Activated CD4-positive, alpha-beta T cell treated with anti-CD3 and anti-CD28 coated beads, Interleukin-2, amount 50 U/mL, for 48 hours (primary cell): ENCODE results near the gene GAB4.
"Not testable (repeated sequence)": the region's sequence is repeated elsewhere in the genome, so short reads cannot be mapped to it uniquely, and the experiment has no call there.

Experiments used
- DNase-seq, 2 experiments: peaks; one replicate each; pipeline ENCODE4 v3.0.0-alpha.2; 2020

Gene GAB4

GRCh38 chr22:17007852-17008731 is at the start of gene GAB4:
TSS of gene GAB4 (minus strand) at chr22:17008222. CDS start at chr22:17008114, 108 bp downstream.
- no peak for DNase-seq

DNA sequence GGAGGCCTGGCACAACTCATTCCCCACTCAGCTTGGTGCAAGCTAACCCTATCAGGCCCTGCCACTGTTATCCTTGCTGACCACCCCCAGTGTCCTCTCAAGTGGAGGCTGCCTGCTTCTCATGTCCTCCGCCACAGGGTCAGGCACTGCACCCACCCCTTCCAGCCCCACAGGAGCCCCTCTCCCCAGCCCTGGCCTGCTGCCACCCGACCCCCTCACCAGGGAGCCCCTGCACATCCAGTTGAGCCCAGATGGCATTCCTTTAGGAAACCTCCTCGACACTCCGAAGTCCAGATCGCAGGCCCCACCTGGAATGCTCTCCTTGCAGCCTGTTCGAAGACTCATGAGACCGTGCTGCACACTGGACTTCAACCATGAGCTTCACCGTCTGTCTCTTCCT is 48.8 kb upstream of the GAB4 start:
- no peak for DNase-seq

- DNase-seq: no peak
Measured at GRCh38 chr22:17056058-17056457, 48.0 kb upstream of the GAB4 start.

- DNase-seq: no peak
Measured at GRCh38 chr22:17047656-17048055, 39.6 kb upstream of the GAB4 start.

DNA sequence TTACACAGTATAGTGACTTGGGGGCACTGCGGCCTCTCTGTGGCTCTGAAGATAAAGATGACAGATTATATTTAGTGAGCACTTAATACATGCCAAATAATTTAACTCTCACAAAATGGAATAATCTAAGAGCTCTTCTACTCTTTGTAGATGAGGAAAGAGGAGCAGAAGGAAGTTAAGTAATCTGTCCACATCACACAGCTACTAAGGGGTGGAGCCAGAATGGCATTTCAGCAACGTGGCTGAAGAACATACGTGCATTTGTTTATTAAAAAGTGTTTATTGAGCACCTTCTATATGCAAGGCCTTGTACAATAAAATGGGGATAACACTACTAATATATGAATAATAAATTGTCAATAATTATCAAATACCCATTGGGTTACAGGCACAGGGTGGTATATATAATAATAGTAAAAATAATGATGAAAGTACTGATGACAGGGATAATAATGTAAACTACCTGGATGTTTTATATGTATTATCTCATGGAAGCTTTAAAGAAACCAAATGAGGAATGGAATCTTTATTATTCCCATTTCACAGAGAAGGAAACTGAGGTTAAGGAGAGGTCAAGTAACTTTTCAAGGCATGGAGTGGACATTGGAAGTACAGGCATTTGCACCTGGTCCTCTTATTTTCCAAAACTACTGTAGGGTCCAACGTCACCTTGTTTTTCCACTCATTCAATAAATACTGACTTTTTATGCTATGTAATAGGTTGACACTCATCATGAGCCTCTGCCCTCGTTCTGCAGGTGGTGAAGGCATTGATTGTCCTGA is 38.7 kb upstream of the GAB4 start:
- DNase-seq: no peak

DNA sequence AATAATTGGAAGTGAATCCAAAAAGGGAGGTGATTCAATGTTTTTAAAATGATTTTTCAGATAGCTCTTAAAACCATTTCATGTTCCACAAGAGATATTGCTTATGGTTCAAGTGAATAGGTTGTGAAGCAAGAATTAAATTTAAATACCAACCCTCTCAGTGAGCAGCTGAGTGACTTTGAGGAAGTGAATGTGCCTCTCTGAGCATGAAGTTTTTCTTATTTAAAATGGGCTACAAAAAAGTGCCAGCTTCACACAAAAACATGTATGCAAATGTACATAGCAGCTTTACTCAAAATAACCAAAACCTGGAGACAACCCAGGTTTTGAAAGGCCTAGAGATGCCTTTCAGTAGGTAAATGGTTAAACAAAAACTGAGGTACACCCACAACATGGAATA is 35.5 kb upstream of the GAB4 start:
- DNase-seq: no peak

GRCh38 chr22:17036842-17037711 is 29.1 kb upstream of the GAB4 start:
- DNase-seq: not testable (repeated sequence)

DNA sequence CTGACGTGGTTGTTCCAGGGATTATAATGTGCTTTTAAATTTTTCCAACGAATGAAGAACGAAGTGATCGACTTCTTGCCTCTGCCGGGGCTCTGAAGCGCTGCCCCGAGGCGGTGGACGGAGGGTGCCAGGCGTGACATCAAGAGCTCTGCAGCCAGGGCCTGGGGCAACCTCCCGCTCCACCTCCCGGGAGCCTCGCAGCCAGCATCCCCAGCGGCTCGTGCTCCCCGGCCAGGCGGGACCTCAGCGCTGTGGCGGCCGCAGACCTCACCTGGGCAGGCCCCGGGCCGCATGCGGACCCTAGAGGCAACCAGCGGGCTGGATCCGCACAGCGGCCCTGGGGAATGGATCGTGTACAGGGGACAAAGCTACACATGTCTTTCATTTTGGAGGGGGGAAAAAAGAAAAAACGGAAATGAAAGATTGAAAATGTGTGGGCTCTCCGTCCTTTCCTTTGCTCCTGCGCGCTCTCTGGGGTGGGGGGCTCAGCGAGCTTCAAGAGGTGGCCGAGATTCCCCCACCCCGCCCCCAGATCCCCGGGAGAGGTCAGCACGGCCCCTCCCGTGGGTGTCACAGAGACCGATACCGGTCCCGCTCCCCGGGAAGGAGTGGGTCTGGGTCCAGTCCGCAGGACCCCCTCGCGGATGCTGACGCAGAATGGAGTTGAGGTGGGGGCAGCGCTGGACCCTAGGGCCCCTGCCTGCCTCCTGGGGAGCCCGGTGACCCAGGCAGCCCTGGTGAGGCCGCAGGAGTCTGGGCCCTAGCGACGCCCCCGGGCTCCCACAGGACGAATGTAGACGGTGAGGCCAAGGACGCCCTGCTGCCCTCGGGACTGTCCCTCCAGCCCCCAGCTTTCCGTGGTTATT is 28.2 kb upstream of the GAB4 start:
- not testable (repeated sequence) for DNase-seq

- no peak for DNase-seq
Measured at GRCh38 chr22:17035246-17035645, 27.2 kb upstream of the GAB4 start.

DNA sequence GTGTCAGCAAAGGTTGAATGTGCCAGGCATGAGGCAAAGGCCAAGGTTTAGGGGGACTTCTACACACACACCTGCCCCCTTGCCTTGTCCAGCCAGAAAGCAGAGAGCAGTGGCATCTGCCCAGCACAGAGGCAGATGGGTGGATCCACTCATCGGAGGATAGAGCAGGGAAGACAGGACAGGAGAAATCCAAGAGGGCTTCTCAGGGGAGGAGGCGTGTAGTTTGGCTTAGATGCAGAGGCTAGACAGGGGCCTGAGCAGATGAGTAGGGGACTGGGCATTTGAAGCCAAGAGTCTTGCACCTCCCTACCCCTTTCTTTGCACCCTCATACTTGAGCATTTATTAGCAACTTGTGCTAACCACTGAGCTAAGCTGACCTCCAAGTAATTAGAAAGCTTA is 26.5 kb upstream of the GAB4 start:
- not testable (repeated sequence) for DNase-seq

GRCh38 chr22:17032277-17032676 is 24.3 kb upstream of the GAB4 start:
- DNase-seq: not testable (repeated sequence)

DNA sequence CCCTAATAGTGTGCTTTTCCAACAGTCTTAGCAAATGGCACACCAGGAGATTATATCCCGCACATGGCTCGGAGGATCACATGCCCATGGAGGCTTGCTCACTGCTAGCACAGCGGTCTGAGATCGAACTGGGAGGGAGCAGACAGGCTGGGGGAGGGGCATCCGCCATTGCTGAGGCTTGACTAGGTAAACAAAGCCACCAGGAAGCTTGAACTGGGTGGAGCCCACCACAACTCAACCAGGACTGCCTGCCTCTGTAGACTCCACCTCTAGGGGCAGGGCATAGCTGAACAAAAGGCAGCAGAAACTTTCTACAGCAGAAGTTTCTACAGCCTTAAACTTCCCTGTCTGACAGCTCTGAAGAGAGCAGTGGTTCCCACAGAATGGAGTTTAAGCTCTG is 16.4 kb upstream of the GAB4 start:
- DNase-seq: not testable (repeated sequence)

GRCh38 chr22:17015552-17015951 is 7.5 kb upstream of the GAB4 start:
- DNase-seq: not testable (repeated sequence)

DNA sequence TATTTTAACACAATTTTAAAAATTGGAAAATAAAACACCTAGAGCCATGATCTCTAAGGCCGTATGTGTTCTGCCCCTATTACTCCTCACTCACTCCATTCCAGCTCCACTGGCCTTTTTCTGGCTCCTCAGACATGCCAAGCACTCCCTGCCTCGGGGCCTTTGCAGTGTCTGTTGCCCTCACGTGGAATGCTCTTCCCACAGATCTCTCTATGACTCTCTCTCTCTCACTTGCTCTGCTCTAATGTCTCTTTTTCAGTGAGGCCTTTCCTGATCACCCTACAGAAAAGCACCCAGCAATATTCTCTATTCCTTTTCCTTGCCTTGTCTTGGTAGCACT is 6.0 kb upstream of the GAB4 start:
- not testable (repeated sequence) for DNase-seq

- no peak for DNase-seq
Measured at GRCh38 chr22:17013396-17014100, 5.5 kb upstream of the GAB4 start.

GRCh38 chr22:17012267-17012666 is 4.2 kb upstream of the GAB4 start:
- DNase-seq: no peak

- DNase-seq: no peak
Measured at GRCh38 chr22:17009640-17010291, 1.7 kb upstream of the GAB4 start.

- DNase-seq: no peak
Measured at GRCh38 chr22:17007257-17007656, 765 bp downstream of the GAB4 start.

GRCh38 chr22:16989915-16990314 is 18.1 kb downstream of the GAB4 start:
- no peak for DNase-seq

GRCh38 chr22:16988257-16988656 is 19.8 kb downstream of the GAB4 start:
- DNase-seq: no peak

- DNase-seq: no peak
Measured at GRCh38 chr22:16987822-16988221, 20.2 kb downstream of the GAB4 start.
